Measurements from ENCODE around the gene SLC4A4.

DNA sequence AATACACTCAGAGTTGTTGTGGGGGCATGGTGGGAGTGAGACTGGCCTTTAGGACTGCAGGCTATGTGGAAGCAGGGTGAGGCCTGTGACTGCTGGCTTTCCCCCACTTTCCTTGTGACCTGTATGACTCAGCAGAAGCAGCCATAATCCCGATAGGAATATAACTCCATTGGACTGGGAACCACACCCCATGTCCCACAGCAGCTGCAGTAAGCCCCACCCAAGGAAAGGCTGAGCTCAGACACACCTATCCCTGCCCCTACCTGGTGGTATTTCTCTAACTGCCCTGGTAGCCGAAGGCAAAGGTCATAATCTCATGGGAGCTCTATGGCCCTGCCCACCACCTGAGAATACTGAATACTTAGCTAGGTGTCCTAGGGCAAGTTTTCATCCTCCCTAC, 275.8 kb downstream of the SLC4A4 start:
- TF ChIP-seq EGR1 (IDR thresholded peaks at IDR 0.05; ENCODE audit: low read depth in 2 of 2) (no peak), JUND (IDR thresholded peaks at IDR 0.05) (no peak), RAD21 (IDR thresholded peaks at IDR 0.05) (no peak), FOXA1 (IDR thresholded peaks at IDR 0.05) (no peak), HNF4A (conservative IDR thresholded peaks at IDR 0.05) (no peak), FOXA2 (IDR thresholded peaks at IDR 0.05) (no peak)
- TF ChIP-seq, protein P1, sequence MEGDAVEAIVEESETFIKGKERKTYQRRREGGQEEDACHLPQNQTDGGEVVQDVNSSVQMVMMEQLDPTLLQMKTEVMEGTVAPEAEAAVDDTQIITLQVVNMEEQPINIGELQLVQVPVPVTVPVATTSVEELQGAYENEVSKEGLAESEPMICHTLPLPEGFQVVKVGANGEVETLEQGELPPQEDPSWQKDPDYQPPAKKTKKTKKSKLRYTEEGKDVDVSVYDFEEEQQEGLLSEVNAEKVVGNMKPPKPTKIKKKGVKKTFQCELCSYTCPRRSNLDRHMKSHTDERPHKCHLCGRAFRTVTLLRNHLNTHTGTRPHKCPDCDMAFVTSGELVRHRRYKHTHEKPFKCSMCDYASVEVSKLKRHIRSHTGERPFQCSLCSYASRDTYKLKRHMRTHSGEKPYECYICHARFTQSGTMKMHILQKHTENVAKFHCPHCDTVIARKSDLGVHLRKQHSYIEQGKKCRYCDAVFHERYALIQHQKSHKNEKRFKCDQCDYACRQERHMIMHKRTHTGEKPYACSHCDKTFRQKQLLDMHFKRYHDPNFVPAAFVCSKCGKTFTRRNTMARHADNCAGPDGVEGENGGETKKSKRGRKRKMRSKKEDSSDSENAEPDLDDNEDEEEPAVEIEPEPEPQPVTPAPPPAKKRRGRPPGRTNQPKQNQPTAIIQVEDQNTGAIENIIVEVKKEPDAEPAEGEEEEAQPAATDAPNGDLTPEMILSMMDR (IDR thresholded peaks at IDR 0.05; ENCODE audit: low read depth, low read length, missing input control): no peak
- TF ChIP-seq, protein P2, sequence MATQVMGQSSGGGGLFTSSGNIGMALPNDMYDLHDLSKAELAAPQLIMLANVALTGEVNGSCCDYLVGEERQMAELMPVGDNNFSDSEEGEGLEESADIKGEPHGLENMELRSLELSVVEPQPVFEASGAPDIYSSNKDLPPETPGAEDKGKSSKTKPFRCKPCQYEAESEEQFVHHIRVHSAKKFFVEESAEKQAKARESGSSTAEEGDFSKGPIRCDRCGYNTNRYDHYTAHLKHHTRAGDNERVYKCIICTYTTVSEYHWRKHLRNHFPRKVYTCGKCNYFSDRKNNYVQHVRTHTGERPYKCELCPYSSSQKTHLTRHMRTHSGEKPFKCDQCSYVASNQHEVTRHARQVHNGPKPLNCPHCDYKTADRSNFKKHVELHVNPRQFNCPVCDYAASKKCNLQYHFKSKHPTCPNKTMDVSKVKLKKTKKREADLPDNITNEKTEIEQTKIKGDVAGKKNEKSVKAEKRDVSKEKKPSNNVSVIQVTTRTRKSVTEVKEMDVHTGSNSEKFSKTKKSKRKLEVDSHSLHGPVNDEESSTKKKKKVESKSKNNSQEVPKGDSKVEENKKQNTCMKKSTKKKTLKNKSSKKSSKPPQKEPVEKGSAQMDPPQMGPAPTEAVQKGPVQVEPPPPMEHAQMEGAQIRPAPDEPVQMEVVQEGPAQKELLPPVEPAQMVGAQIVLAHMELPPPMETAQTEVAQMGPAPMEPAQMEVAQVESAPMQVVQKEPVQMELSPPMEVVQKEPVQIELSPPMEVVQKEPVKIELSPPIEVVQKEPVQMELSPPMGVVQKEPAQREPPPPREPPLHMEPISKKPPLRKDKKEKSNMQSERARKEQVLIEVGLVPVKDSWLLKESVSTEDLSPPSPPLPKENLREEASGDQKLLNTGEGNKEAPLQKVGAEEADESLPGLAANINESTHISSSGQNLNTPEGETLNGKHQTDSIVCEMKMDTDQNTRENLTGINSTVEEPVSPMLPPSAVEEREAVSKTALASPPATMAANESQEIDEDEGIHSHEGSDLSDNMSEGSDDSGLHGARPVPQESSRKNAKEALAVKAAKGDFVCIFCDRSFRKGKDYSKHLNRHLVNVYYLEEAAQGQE (IDR thresholded peaks at IDR 0.05): no peak
- TF ChIP-seq, protein P3, sequence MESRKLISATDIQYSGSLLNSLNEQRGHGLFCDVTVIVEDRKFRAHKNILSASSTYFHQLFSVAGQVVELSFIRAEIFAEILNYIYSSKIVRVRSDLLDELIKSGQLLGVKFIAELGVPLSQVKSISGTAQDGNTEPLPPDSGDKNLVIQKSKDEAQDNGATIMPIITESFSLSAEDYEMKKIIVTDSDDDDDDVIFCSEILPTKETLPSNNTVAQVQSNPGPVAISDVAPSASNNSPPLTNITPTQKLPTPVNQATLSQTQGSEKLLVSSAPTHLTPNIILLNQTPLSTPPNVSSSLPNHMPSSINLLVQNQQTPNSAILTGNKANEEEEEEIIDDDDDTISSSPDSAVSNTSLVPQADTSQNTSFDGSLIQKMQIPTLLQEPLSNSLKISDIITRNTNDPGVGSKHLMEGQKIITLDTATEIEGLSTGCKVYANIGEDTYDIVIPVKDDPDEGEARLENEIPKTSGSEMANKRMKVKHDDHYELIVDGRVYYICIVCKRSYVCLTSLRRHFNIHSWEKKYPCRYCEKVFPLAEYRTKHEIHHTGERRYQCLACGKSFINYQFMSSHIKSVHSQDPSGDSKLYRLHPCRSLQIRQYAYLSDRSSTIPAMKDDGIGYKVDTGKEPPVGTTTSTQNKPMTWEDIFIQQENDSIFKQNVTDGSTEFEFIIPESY (IDR thresholded peaks at IDR 0.05): no peak
- TF ChIP-seq, protein P4, sequence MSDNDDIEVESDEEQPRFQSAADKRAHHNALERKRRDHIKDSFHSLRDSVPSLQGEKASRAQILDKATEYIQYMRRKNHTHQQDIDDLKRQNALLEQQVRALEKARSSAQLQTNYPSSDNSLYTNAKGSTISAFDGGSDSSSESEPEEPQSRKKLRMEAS (IDR thresholded peaks at IDR 0.05): no peak

Data from liver (tissue), 3 donors.